GM19395 (cell line): ENCODE data around the gene ZSCAN25.
"Not testable (repeated sequence)": the region's sequence is repeated elsewhere in the genome, so short reads cannot be mapped to it uniquely, and the experiment has no call there.

ENCODE experiments used
- ATAC-seq: cut with Tn5 transposase; IDR thresholded peaks from one replicate; pipeline ENCODE4 v1.9.1; 2021; ENCODE audit warnings: mild to moderate bottlenecking, moderate library complexity; ENCODE audit not compliant: unreplicated experiment

ZSCAN25 gene

GRCh38 chr7:99617192-99617781 is 541 bp downstream of the ZSCAN25 start:
- ATAC-seq: no peak

GRCh38 chr7:99618726-99619125 is 2.0 kb downstream of the ZSCAN25 start:
- ATAC-seq: no peak

DNA sequence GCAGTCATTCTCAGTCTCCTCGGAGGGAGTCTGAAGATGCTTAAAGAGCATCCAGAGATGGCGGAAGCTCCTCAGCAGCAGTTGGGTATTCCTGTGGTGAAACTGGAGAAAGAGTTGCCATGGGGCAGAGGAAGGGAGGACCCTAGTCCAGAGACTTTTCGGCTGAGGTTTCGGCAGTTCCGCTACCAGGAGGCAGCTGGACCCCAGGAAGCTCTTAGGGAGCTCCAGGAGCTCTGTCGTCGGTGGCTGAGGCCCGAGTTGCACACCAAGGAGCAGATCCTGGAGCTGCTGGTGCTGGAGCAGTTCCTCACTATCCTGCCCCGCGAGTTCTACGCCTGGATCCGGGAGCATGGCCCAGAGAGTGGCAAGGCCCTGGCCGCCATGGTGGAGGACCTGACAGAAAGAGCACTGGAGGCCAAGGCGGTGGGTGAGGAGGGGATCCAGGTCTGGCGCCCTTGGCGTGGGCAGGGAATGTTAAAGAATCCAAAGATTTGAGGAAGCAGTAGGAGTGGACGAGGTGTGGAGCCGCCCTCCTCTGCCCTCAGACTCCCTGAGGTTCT is 2.9 kb downstream of the ZSCAN25 start:
- no peak for ATAC-seq

DNA sequence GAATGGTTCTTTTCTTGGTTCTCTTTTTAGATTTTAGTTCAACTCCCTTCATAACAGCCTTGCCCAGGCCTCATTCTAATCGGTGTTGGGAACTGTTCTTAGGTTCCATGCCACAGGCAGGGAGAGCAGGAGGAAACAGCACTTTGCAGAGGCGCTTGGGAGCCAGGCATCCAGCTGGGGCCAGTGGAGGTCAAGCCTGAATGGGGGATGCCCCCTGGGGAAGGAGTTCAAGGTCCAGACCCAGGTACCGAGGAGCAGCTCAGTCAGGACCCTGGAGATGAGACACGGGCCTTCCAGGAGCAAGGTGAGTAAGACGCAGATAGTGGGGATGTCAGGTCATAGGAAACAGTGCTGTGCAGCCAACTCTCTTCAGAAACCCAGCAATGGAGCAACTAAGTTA is 4.5 kb downstream of the ZSCAN25 start:
- no peak for ATAC-seq

DNA sequence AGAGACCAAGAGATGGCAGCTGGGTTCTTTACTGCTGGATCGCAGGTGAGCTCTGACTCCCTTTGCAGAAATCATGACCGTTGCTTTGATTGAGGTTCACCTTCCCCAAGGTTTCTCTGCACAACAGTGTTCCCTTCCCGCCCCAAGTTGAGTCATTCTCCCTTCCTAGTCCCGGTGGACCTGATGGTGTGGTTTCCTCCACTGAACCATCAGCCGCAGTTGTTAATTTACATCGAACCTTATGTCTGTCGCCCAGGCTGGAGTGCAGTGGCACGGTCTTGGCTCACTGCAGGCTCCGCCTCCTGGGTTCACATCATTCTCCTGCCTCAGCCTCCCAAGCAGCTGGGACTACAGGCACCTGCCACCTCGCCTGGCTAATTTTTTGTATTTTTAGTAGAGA is 5.8 kb downstream of the ZSCAN25 start:
- no peak for ATAC-seq

- ATAC-seq: no peak
Measured at GRCh38 chr7:99623091-99623693, 6.4 kb downstream of the ZSCAN25 start.

DNA sequence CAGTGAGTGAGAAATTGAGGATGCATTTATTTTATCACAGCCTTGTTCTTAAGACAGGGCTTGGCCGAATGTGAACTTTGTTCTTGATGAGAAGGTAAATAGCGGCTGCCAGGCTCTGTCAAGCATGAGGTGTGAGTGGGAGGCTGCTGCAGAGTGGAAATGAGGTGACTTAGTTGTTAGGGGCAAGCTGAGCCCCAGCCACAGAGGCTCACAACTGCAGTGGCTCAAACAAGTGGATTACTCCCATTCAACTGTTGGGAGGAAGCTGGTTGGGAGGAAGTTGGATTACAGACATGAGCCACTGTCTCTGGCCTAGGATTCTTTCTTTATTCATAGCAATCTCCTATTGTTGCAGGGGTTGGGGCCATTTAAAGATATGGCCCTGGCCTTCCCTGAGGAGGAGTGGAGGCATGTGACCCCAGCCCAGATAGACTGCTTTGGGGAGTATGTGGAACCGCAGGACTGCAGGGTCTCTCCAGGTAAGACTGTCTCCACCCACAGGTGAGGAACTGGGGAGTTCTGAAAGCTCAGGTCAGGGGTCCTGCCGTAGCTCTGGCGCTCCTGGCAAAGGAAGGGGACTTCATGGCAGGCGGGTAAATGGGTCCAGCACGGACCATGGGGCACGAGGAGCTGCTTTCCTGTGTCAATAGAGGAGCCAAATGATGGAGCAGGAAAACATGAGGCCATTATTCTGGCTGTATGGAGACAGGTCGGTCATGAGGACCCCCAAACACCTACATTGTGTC is 7.1 kb downstream of the ZSCAN25 start:
- ATAC-seq: no peak

- no peak for ATAC-seq
Measured at GRCh38 chr7:99624484-99624883, 7.7 kb downstream of the ZSCAN25 start.

GRCh38 chr7:99625321-99625720 is 8.6 kb downstream of the ZSCAN25 start:
- no peak for ATAC-seq

GRCh38 chr7:99625961-99626360 is 9.2 kb downstream of the ZSCAN25 start:
- ATAC-seq: no peak

GRCh38 chr7:99626661-99627060 is 9.9 kb downstream of the ZSCAN25 start:
- ATAC-seq: no peak

- ATAC-seq: no peak
Measured at GRCh38 chr7:99627513-99627912, 10.8 kb downstream of the ZSCAN25 start.

GRCh38 chr7:99628471-99629465 is 12.0 kb downstream of the ZSCAN25 start:
- ATAC-seq: no peak

DNA sequence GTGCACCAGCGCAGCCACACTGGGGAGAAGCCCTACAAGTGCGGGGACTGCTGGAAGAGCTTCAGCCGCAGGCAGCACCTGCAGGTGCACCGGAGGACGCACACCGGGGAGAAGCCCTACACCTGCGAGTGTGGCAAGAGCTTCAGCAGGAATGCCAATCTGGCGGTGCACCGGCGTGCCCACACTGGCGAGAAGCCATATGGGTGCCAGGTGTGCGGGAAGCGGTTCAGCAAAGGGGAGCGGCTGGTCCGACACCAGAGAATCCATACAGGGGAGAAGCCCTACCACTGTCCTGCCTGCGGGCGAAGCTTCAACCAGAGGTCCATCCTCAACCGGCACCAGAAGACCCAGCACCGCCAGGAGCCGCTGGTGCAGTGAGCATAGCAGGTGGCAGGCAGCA is 12.9 kb downstream of the ZSCAN25 start:
- ATAC-seq: no peak

GRCh38 chr7:99631295-99632109 is 14.8 kb downstream of the ZSCAN25 start:
- no peak for ATAC-seq

- ATAC-seq: not testable (repeated sequence)
Measured at GRCh38 chr7:99637414-99637813, 20.7 kb downstream of the ZSCAN25 start.

GRCh38 chr7:99638731-99639130 is 22.0 kb downstream of the ZSCAN25 start:
- no peak for ATAC-seq

- no peak for ATAC-seq
Measured at GRCh38 chr7:99639267-99639666, 22.5 kb downstream of the ZSCAN25 start.

DNA sequence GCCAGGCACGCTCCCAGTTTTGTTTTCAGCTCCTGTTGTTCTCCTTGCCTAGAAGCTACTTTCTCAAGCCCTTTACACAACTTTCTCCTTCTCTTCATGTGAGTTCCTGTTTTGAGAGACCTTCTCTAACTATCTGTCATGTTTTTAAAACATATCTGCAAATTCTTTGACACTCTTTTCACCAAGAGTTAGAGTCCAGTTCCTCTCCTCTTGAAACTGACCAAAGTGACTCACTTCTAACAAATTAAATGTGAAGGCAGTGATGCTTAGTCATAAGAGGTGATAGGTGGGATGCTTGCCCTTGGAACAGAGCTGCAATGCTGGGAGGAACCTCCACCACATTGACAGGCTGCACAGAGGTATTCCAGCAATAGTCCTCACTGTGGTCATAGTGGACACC is 25.3 kb downstream of the ZSCAN25 start:
- ATAC-seq: no peak

GRCh38 chr7:99643464-99643863 is 26.7 kb downstream of the ZSCAN25 start:
- no peak for ATAC-seq
